HG03280 (cell line): ENCODE measurements around the gene PDE1C.
"Not testable (repeated sequence)": the region's sequence is repeated elsewhere in the genome, so short reads cannot be mapped to it uniquely, and the experiment has no call there.

Experiments
- ATAC-seq: cut with Tn5 transposase; IDR thresholded peaks from one replicate; pipeline ENCODE4 v1.9.1; 2021; ENCODE audit warnings: mild to moderate bottlenecking, moderate library complexity; ENCODE audit not compliant: unreplicated experiment

Gene PDE1C

GRCh38 chr7:31857172-31857571 is 213.0 kb downstream of the PDE1C start:
- ATAC-seq = no peak

- ATAC-seq = no peak
Measured at GRCh38 chr7:31856337-31856736, 213.9 kb downstream of the PDE1C start.

- no peak for ATAC-seq
Measured at GRCh38 chr7:31855530-31855929, 214.7 kb downstream of the PDE1C start.

- no peak for ATAC-seq
Measured at GRCh38 chr7:31853380-31853779, 216.8 kb downstream of the PDE1C start.

- ATAC-seq = no peak
Measured at GRCh38 chr7:31852462-31852861, 217.7 kb downstream of the PDE1C start.

- no peak for ATAC-seq
Measured at GRCh38 chr7:31851119-31851518, 219.1 kb downstream of the PDE1C start.

GRCh38 chr7:31850601-31851000 is 219.6 kb downstream of the PDE1C start:
- ATAC-seq = no peak

- ATAC-seq = no peak
Measured at GRCh38 chr7:31850066-31850465, 220.1 kb downstream of the PDE1C start.

- no peak for ATAC-seq
Measured at GRCh38 chr7:31835471-31835870, 234.7 kb downstream of the PDE1C start.

GRCh38 chr7:31833625-31834024 is 236.6 kb downstream of the PDE1C start:
- not testable (repeated sequence) for ATAC-seq

- ATAC-seq = no peak
Measured at GRCh38 chr7:31828520-31828919, 241.7 kb downstream of the PDE1C start.

- ATAC-seq = no peak
Measured at GRCh38 chr7:31825576-31825975, 244.6 kb downstream of the PDE1C start.

GRCh38 chr7:31819031-31819430 is 251.2 kb downstream of the PDE1C start:
- no peak for ATAC-seq

- no peak for ATAC-seq
Measured at GRCh38 chr7:31816810-31817209, 253.4 kb downstream of the PDE1C start.

GRCh38 chr7:31815796-31816195 is 254.4 kb downstream of the PDE1C start:
- ATAC-seq = no peak

GRCh38 chr7:31814187-31814586 is 256.0 kb downstream of the PDE1C start:
- ATAC-seq = no peak

- ATAC-seq = no peak
Measured at GRCh38 chr7:31811650-31812461, 258.4 kb downstream of the PDE1C start.

- ATAC-seq = no peak
Measured at GRCh38 chr7:31805209-31805818, 264.9 kb downstream of the PDE1C start.

- no peak for ATAC-seq
Measured at GRCh38 chr7:31796375-31796774, 273.8 kb downstream of the PDE1C start.

- no peak for ATAC-seq
Measured at GRCh38 chr7:31794851-31795344, 275.3 kb downstream of the PDE1C start.

- no peak for ATAC-seq
Measured at GRCh38 chr7:31791881-31792280, 278.3 kb downstream of the PDE1C start.
